Heart left ventricle (tissue), 16 donors: ENCODE results near the gene HK2. TPM values are rescaled to one million over a fixed set of nuclear protein-coding genes. Genes with fewer than 3 reads are reported as not detected.

ENCODE experiments used
- ATAC-seq, 4 donors: fragments of 200-7000 bp; cut with Tn5 transposase; one replicate each; pipeline ENCODE4 v1.9.1; 2020 to 2022; ENCODE audit warnings: moderate library complexity in 4 of 4, mild to moderate bottlenecking in 3 of 4, moderate number of reproducible peaks in 1 of 4
- DNase-seq, 5 donors: peaks; one replicate each; pipeline ENCODE4 v3.0.0-alpha.2; 2020
- H3K27ac ChIP-seq, 12 donors: fragments of 200-600 bp; sonication (generic) in 4 of 12; one replicate each; pipeline versions ENCODE4 v1.5.0 to v1.8.0; 2016 to 2022; ENCODE audit warnings: mild to moderate bottlenecking in 2 of 12
- H3K27me3 ChIP-seq, 9 donors: fragments of 200-600 bp; sonication (generic) in 2 of 9; one replicate each; pipeline versions ENCODE4 v1.5.1 to v1.8.0; 2016 to 2022; ENCODE audit warnings: mild to moderate bottlenecking in 3 of 9
- H3K36me3 ChIP-seq, 9 donors: fragments of 200-600 bp; sonication (generic) in 2 of 9; one replicate each; pipeline versions ENCODE4 v1.5.0 to v1.8.0; 2018 to 2022; ENCODE audit warnings: mild to moderate bottlenecking in 2 of 9
- H3K4me1 ChIP-seq, 12 donors: fragments of 200-600 bp; sonication (generic) in 4 of 12; one replicate each; pipeline versions ENCODE4 v1.5.0 to v1.8.0; 2016 to 2022; ENCODE audit warnings: mild to moderate bottlenecking in 3 of 12
- H3K4me3 ChIP-seq, 12 donors: fragments of 200-600 bp; sonication (generic) in 4 of 12; one replicate each; pipeline versions ENCODE4 v1.5.0 to v1.8.0; 2017 to 2022; ENCODE audit warnings: mild to moderate bottlenecking in 9 of 12, moderate library complexity in 4 of 12
- H3K9me3 ChIP-seq, 12 donors: fragments of 200-600 bp; sonication (generic) in 4 of 12; one replicate each; pipeline versions ENCODE4 v1.5.0 to v1.8.0; 2016 to 2022; ENCODE audit warnings: mild to moderate bottlenecking in 1 of 12
- POLR2A ChIP-seq, 2 donors: fragments of 450-650 bp; IDR thresholded peaks; one replicate each; pipeline ENCODE4 v1.6.1; 2017; ENCODE audit warnings: antibody characterized with exemption in 2 of 2, mild to moderate bottlenecking in 2 of 2, moderate library complexity in 2 of 2
- WGBS, 4 donors: extraction: QIAGEN DNeasy Blood & Tissue Kit in 2 of 4; methylation state at CpG; one replicate each; pipeline versions ENCODE4 v1.1.5 to v1.1.7; 2013 to 2018; 5-methylcytosine and 5-hydroxymethylcytosine counted together
- intact Hi-C, 10 donors: fragments of 100-400 bp; cut with DNase I; formaldehyde crosslinking; loops; one replicate each; pipeline versions ENCODE4 v1.11.1 to v1.14.2; 2022
- polyA plus RNA-seq, 2 donors: library from polyadenylated mRNA; stranded (reverse); fragments of 200-250 nt; gene quantifications; one replicate each; pipeline ENCODE4 v1.2.3, GENCODE V29; 2013
- total RNA-seq, 9 donors: library from RNA; depleted of rRNA in 2 of 9; stranded (reverse); fragments of >200 nt in 2 of 9; fragmentation: NEBNext Ultra II Directional in 3 of 9; extraction: Animal tissue kit (Norgen Biotek cat#: 25700) in 3 of 9; gene quantifications; one replicate each; pipeline versions ENCODE4 v1.1.0 to v1.2.4, GENCODE V29; 2016 to 2023
- TF ChIP-seq, protein P1 (sequence below), 12 donors: fragments of 200-600 bp; sonication (generic) in 4 of 12; IDR thresholded peaks; one replicate each; pipeline versions ENCODE4 v1.5.0 to v1.8.0; 2018 to 2022; ENCODE audit warnings: antibody characterized with exemption in 12 of 12, mild to moderate bottlenecking in 5 of 12
- donor health status: ischemic (EF 13 %, LVEDD 7.1; RV severe dilation, severe dysfunction).
- donor health status: healthy with polysubstance abuse.
- donor health status: DM: no; HTN: yes; CAD: no.
- donor health status: DM: no; HTN: no; CAD: no.
- donor health status: ischemic (EF 25% LVEDD 6.9; RV normal size, moderate dysfunction).
- donor health status: ischemic (EF 25% LVEDD 5.7; RV mildly dilated, moderate dysfunction).
- donor health status: healthy.
- donor health status: DM: yes; HTN: yes; CAD: no.
- donor health status: ischemic (EF 35%, LVEDD 5.7; RV mildly dilated, moderate dysfunction).
- donor health status: nonischemic (EF 11% LVEDD 7.7; RV severe dilation, severe dysfunction).
- donor health status: DM: yes; HTN: yes; CAD: no.
- donor health status: PGD.
- donor health status: ischemic (EF 29% LVEDD 5.4; RV normal size, mild dysfunction).
- donor health status: nonischemic (EF 23%, LVEDD 6.1; RV moderate dilation, normal function).

HK2 gene
- total and polyA plus RNA-seq, 11 donors: 1.9 to 31.5 (median 16.3) TPM

DNA sequence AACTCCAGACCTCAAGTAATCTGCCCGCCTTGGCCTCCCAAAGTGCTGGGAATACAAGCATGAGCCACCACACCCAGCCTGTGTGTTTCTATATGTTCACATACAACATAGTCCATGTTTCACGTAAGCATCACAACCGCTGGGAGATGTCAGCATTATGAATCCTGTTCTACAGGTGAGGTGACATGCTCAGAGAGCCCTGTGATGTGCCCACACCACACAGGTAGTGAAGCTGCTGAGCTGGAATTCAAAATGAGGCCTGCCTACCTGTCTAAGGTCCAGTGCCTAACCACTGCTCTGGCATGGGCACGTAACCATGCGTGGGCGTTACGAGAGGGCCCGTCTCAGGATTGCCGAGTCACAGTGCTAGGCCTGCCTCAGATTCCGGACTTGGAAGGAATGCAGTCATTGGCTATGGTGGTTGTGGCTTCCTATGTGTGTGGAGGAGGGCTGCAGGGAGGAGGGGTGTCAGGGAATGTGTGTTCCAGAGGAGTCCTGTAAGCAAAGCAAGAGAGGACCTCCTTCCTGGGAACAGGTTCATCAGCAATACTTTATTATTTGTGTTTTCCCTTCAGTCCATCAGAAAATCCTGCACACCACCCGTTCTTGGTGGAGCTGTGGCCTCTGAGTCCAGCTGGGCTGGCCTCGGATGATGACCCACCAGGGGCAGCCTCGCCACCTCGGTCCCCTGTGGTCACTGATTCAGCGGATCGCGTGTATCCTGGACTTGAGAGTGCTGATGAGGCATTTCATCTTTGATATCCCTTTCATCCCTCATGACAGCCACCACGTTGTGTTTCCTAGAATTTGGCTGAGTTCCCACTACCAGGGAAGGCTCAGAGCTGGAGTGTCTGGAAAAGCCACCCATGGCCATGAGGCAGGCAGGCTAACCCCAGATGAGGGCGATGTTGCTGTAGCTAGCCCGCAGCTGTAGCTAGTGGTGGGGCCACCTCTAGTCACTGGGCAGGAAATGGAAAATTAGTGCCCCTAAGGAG lies 31.1 kb downstream of the HK2 start:
- Histone ChIP-seq H3K4me1 (peaks cover 0 to 51% (median 9%) of the 10 kb centered on the region in 12 donors), H3K9me3 (no peaks in the 10 kb centered on the region), H3K36me3 (peaks cover 0 to 5% (median 0%) of the 10 kb centered on the region in 9 donors), H3K27me3 (no peaks in the 10 kb centered on the region), H3K4me3 (no peak overlapping the region), H3K27ac (peak overlapping the region in 2 of 12 donors; percentile 49 to 70)
- no peak for DNase-seq
- intact Hi-C loops: no loop called here
- TF ChIP-seq POLR2A (IDR thresholded peaks at IDR 0.05): no peak
- TF ChIP-seq, protein P1, sequence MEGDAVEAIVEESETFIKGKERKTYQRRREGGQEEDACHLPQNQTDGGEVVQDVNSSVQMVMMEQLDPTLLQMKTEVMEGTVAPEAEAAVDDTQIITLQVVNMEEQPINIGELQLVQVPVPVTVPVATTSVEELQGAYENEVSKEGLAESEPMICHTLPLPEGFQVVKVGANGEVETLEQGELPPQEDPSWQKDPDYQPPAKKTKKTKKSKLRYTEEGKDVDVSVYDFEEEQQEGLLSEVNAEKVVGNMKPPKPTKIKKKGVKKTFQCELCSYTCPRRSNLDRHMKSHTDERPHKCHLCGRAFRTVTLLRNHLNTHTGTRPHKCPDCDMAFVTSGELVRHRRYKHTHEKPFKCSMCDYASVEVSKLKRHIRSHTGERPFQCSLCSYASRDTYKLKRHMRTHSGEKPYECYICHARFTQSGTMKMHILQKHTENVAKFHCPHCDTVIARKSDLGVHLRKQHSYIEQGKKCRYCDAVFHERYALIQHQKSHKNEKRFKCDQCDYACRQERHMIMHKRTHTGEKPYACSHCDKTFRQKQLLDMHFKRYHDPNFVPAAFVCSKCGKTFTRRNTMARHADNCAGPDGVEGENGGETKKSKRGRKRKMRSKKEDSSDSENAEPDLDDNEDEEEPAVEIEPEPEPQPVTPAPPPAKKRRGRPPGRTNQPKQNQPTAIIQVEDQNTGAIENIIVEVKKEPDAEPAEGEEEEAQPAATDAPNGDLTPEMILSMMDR (IDR thresholded peaks at IDR 0.05): no peak
- WGBS, 4 donors: 67 to 71% (median 70%) methylated on average over 20 of the region's 20 CpGs
- ATAC-seq: peak in 3 of 4 donors; percentile 7 to 25 (median 10)

DNA sequence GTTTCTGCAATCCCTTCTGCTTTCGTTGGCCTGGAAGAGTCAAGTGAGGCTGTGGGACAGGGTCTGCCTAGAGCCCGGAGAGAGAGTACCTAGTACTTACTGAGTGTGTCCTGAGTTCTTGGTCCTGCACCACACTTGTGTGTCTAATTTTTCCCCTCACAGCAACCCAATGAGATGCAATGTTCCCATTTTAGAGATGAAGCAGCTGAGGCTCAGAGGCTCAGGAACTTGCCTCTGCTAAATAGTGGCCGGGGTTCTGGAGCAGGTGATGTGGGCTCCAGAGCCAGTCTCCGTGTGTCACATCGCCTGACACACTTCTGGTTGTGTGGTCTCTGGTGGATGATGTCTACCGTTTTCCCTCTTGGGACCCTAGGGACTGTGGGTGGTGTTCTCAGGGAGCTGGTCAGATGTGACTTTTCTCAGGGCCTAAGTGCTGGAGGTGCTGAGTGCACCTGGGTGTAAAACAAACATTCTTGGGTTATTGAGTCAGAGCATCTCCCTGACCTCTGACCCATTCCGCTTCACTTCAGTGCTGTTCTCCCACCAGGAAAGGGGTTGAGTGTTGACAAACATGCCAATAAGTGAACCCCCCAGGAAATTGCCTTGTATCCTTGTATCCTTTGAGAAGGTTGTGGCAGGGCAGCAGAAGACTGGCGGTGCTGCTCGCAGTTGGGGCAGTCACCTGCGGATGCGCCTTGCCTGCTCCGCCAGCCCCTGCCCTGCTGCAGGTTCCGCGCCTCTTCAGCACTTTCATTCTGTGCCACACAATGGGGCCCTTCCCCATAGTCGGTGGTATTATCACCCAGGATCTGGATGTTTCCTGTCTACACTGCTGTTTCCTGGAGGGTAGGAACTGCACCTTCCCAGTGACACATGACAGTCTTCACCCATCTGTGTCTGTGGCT lies 32.1 kb downstream of the HK2 start:
- TF ChIP-seq, protein P1 (IDR thresholded peaks at IDR 0.05): no peak
- TF ChIP-seq POLR2A (IDR thresholded peaks at IDR 0.05): no peak
- Histone ChIP-seq H3K4me1 (peaks cover 0 to 56% (median 9%) of the 10 kb centered on the region in 12 donors), H3K27ac (peak overlapping the region in 1 of 12 donors; percentile 70), H3K9me3 (no peaks in the 10 kb centered on the region), H3K36me3 (peaks cover 0 to 5% (median 0%) of the 10 kb centered on the region in 9 donors), H3K4me3 (no peak overlapping the region), H3K27me3 (no peaks in the 10 kb centered on the region)
- 80 to 89% (median 87%) methylated on average over 15 of the region's 15 CpGs for WGBS, 4 donors
- intact Hi-C loops: no loop called here
- DNase-seq: no peak
- no peak for ATAC-seq

- ATAC-seq (peak; percentile 57 to 79 (median 72)), DNase-seq (no peak)
- H3K4me1 ChIP-seq: peaks cover 0 to 48% (median 9%) of the 10 kb centered on the region in 12 donors
- H3K27ac ChIP-seq: peak overlapping the region in 11 of 12 donors; percentile 6 to 74 (median 59)
- intact Hi-C loops: no loop called here
- H3K27me3 ChIP-seq: no peaks in the 10 kb centered on the region
- TF ChIP-seq, protein P1 (IDR thresholded peaks at IDR 0.05): no peak
- no peak for TF ChIP-seq POLR2A (IDR thresholded peaks at IDR 0.05)
- H3K36me3 ChIP-seq: peaks cover 0 to 5% (median 0%) of the 10 kb centered on the region in 9 donors
- no peak overlapping the region for H3K4me3 ChIP-seq
- H3K9me3 ChIP-seq: no peaks in the 10 kb centered on the region
- WGBS, 4 donors: 35 to 37% (median 35%) methylated on average over 14 of the region's 14 CpGs
These were observed 34.1 kb downstream of the HK2 start for GRCh38 chr2:74867841-74868658.
